Activated T-cell treated with anti-CD3 and anti-CD28 coated beads, Interleukin-2, amount 50 U/mL, for 1 hour (primary cell): ENCODE results near the gene ABLIM1.

Source experiments
- DNase-seq: peaks from one replicate; pipeline ENCODE4 v3.0.0-alpha.2; 2020

ABLIM1 gene

DNA sequence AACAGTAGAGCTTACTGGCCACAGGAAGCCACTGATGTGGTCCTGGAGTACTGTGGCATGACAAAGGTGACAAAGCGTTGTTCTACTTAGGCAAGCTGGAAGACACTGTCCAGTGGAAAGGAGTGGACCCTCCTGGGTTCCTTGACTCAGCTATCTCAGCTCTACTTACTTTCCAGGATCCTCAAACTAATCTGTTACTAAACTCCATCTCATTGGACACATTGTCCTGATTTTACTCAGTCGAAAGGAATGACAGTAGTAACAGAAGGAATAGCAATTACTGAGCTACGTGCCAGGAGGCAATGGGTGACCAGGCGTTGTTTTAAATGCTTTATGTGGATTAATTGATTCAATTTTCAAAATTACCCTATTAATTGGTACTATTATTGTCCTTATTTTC is 41.6 kb downstream of the ABLIM1 start:
- DNase-seq: no peak

DNA sequence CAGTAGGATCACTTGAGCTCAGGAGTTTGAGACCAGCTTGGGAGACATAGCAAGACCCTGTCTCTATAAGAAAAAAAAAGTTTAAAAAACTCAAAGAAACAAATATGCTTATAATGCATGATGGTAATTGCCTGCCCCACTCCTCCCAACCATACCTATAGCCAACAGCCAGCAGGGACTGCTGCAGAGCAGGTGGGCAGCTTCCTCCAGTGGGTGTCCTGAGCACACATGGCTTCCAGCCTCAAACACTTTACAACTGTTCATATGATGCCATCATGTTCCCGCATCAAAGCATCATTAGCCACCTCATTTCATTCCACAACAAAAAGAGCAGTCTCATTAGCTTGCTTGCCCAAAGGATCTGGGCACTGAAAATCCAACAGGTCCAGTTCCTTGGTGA is 42.0 kb downstream of the ABLIM1 start:
- DNase-seq: no peak

DNA sequence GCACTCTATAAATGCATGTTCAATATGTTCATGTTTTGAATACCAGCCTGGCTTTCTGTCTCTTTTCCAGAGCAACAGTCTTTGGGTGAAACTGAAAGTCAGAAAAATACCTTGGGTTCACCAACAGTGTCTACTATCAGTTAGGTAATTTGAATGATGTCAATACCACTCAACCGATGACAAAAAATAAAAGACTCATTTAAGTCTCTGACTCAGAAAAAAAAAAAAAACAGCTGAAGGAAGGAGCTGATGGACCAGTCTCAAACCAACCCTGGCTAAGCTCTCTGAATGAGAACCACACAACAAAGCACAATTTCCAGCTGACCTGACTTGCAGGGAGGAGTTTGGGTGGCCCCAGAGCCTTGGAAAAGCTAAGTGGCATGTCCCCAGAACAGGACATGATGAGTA is 42.5 kb downstream of the ABLIM1 start:
- DNase-seq: no peak

DNA sequence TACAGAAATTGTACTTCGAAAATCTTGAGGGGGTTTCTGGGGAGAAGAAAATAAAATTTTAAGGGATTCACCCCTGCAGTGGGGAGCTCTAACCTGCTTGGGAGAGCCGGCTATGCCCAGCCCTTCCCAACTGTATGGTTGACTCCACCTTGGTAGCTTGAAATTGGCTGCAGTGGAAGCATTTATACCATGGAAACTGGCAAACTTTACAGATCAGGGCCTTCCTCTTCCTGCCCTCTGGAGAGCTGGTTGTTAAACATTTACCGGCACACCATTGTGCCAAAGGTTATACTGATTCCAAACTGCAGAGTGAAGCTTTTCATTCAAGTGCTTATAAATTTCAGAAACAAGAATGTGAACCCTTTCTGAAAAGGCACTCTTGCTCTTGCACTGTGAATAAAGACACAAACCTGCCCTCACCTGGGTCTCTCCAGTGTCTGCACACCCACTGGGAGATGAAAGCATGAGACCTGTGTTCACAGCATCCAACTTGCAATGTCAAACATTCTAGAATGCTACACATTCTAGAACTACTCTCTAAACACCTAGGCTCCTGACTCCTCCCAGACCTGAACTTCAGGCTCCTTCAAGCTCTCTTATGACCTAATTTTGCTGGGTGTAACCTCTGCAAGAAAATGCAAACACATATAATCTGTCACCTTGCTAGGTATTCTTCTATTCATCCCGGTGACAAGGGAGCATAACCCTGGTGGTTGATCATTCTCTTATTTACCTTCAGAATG is 44.7 kb downstream of the ABLIM1 start:
- no peak for DNase-seq

DNA sequence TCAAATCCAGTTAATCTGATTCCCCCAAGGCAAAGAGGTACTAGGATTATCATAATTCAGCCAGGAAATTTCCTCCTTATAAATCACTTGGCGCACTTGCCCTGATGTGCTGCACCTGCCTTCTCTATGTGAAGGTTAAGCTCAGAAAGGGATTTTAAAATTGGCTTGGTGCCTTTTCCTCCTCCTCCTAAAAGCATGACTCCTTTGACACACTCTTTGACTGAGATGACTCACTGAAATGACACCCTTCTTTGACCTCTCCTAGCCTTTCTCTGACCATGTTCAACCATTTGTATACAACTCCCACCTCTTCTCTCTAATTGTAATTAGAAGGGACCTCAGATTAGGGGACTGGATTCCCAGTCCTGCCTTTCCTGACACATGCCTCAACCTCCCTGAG is 46.5 kb downstream of the ABLIM1 start:
- no peak for DNase-seq

DNA sequence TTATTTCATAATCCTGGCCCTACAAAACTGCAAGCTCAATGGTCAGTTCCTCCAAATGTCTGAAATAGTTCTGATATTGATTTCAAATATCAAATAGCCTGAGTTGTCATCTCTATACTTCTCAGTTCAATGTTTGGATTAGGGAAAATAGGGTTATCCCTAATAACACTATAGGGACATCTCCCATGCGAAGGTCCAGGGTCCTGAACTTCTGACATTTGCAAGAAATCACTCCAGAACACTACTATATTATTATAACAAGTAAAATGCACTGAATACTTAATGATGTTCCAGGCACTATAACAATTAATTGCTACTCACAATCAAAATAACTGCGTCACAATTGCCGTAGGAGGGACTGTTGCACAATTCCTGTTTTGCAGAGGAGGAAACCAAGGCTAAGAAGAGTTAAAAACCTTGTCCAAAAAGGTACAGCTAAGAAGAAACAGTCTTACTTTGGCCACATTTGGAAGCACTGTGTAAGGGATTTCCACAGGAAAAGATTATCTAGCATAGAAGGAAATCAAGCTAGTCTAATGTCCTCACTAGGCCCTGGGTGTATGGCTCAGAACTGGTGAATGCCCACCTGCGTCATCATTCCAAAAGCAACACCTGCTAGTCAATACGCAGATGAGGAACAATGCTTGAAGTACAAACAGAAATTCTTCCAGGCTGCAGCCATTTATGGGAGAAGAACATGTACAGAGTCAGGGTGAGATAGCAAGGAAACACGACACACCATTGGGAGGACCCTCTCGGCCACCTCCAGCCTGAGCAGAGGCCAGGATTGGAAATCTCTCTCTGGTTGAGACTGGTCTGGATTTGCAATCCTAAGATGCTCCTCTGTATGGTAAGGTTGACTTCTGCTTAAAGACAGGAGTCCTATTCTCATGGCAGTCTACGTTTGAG is 48.3 kb downstream of the ABLIM1 start:
- no peak for DNase-seq

DNA sequence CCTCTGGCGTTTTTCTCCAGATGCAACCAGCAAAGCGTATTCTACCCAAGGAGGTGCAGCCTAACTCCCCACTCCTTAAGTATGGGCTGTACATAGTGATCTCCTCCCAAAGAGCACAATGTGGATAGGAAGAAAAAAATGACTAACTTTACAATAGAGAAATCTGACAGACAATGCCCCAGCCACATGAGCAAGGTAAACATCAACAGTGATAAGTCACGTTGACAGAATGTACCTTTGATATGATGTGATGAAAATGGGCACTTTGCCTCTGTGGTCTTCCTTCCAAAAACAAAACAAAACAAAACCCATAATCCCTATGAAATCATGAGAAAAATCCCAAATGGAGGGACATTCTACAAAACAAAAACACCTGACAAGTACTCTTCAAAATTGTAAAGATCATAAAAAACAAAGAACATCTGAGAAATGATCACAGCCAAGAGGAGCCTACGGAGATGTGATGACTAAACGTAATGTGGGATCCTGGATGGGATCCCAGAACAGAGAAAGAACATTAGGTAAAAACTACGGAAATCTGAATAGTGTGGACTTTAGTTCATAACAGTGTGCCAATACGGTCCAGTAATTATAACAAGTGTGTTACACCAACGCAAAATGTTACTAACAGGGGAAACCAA is 50.6 kb downstream of the ABLIM1 start:
- no peak for DNase-seq

DNA sequence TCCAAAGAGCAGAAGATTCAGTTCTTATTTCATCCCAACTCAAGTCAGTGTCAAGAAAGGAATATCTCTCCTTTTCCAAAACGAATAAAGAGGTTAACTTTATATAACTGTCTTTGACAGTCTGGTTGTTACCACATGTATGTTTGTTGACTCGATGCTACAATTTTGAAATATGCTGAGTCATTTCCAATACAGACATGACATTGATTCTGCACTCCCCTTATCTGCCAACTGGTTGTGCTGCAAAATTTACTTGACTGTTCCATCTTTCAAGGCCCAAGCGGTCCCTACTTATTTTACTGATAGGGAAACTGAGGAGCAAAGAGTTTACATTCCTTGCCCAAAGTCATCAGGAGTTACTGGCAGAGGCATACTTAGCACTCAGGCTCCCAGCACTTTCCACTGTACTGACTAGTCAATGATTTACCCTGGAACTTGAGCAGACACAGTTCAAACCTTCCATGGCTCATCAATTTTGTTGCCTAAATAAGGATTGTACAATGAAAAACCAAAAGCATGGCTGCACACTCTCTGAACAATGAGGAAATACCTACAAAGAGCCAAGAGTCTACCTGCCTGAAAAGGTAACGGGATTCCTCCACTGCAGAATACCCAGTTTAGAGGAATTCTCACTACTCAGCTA is 52.8 kb downstream of the ABLIM1 start:
- no peak for DNase-seq

DNA sequence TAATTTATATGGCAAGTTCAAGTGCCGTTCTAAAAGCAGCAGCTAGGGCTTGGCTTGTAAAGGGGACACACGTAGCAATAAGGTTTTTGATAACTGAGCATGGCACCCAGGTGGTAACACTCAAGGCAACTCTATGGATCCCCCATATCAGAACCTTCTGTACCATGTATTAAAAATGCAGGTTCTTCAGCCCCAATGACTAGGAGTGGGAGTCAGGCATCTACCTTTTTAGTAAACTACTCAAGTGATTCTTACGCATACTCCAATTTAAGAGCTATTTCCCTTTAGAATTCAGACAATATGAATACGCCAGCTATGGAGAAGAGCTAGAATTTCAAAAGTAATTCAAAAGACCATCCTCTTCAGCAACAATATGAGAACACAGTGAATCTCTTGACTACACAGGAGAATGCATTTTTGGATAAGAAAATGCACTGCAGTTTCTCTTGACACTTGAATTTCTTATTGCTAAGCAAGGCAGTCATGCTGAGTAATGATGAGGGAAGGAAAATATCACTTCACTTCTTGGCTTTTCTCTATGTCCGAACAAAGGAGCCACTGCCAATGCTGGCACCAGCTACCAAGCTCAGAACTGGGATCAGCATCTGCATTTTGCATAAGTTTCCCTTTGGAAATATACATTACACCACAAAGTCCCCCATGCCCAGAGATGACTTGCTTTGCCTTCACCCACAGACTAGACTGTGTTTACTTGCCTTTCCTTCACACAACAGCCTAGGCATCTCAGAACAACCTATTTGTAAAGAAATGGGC is 53.5 kb downstream of the ABLIM1 start:
- no peak for DNase-seq

DNA sequence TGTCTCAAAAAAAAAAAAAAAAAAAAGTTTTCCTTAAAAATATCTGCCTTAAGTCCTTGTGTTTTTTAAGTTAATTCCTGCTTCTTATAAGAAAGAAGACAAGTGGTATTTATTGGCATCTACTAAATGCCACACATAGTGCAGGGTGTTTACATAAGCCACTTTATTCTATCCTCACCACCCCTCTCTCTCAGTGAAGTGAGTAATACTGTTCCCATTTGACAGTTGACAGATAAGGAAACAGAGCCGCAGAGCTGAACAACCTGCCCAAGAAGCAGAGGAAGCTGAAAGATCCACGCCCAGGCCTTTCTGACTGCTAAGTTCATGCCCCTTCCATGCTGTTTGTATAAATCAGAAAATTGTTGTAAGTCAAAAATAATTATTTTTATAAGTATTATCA is 54.1 kb downstream of the ABLIM1 start:
- DNase-seq: no peak

DNA sequence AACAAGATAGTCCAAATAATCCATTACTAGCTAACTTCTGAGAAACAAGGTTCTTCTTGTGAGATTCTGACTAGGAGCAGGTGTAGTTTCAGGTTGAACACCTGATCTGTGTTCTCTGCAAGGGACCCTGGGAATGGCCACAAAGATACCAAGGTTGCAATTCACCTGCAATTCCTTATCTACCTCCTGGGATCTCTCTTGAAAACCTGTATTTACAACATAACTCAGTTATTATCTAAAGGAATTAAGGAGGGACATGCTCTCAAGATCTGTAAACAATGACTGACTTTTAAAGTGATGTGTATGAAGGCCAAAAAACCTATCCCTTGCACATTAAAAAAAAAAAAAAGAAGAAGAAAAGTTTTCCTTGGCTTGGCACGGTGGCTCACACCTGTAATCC is 54.8 kb downstream of the ABLIM1 start:
- DNase-seq: no peak

DNA sequence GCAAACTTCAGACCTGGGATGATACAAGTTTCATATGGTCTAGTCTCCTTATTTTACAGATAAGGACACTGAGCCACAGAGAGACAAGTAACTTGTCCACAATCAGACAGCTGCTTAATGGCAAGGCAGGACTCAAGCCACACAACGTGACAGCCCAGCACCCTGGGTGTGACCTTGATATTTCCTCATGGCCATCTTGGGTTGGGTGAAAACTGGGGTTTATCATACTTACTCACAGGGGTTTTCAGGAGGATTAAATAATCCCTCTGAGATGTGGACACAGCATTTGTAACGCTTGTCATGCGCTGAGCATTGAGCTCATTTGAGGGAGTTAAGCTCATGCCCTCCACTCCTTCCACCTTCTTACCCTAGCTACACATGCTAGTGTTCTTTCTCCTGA is 58.0 kb downstream of the ABLIM1 start:
- no peak for DNase-seq

DNA sequence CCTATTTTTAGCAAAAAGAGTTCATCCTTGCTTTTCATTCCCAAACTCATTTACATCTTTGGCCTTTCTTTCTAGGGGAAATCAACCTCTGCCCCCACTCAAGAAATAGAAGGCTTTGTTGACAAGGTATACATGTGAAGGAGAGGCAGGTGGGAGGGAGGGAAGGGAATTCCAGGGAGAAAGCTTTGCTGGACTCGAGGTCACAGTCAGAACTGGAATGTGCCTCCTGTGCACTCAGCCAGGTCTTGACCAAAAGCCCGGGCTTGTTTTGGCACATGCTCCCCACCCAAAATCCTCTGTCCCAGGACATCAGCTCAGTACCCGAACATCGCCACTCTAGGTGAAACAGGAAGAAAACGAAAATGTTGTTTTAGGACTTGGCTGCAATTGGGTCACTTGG is 61.3 kb downstream of the ABLIM1 start:
- DNase-seq: no peak

DNA sequence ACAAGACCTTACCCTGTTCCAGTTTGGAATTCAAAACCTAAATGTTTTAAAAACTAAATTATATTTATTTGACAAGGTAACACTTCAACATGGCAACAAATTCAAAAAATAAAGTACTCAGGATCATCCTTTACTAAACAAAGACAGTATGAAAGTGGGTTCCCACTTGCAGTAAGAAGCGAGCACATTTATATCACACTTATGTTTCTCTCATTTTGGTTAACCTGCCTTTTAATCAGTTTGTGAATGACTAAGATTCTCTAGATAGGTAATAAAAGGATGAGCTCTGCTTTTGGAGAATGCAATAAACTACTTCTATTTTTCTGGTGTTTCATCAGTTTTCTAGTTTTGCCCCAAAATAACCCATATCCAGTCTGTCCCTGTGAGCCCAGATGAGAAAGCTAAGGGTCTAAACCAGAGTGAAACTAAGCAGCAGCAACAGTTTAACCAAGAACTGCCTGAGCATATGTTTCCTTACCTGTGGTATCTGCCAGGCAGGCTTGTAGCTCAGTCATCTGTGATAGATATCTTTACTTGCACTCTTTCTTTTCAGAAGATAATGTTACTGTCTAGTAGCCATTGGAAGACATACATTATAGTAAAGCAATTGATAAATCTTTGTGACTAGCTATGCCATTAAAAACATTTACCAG is 64.1 kb downstream of the ABLIM1 start:
- DNase-seq: no peak

DNA sequence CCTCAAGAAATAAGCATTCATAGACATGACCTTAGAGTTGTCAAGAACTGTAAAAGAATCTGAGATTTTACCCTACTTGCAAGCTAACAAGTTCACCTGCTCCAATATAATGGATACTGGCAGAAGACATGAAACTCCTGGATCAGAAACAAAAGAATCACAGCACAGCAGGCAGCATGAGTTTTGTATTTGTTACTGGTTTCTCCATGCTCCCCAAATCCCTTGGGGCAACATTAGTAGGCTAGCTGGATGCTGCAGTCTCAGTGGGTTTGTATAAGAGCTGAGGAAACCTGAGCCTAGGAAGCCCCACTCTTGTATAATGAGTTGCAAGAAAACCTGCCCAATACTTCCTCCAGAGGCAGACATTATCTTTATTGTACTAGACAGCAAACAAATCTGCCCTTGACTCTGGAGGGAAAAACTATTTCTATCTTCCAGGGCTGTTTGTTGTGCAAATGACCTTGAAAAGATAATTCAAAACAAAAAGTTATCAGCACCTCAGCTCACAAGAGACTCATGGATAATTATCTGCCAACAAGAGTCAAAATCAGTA is 64.8 kb downstream of the ABLIM1 start:
- no peak for DNase-seq

DNA sequence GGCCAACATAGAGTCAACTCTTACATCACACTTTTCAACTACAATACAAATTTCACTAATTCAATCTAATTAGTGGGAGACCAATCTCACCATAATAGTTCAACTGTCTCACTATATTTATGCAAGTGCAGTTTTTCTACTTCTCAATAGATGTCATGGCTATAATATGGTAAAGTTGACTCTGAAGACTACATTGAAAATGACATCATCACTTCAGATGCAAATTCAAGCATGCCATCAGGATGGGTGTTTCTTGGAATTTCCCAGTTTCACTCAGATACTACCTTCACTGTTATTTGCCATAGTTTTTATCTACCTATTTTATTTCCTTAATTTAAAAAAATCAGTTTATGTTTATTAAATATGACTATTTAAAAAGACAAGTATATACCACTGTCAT is 67.1 kb downstream of the ABLIM1 start:
- DNase-seq: no peak

DNA sequence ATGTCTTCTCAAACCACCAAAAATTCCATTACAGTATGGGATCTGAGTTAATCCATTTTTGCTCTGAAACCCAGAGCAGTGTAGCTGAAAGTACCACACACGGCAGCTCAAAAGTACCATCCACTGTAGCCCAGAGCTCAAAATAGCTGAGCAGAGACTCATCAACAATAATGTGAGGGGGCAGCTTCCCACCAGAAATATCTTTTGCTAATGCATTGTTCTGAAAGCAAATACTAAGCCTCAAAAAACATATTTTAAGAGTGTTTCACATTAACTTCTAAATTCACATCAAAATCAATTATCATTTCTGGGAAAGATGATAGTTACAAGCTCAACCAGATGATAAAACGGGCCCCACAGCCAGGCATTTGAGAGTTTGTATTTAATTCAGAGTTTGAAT is 73.7 kb downstream of the ABLIM1 start:
- no peak for DNase-seq

DNA sequence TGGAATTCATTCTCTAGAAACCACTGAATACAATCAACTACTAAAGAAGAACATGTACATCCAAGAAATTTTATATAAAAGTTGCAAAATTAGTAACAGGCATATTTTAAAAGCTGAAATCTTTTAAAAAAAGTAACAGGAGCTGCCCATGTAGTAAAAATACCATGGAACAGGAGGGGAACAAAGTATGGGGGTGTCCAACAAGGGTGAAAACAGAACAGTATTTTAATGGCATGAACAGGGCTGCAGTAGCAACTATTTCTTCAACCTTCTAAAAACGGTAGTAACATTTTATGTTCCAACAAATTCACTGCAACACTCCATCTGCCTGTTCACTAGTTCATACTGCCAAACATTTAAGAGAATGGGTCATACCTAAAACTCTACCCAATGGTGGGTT is 77.0 kb downstream of the ABLIM1 start:
- DNase-seq: no peak

DNA sequence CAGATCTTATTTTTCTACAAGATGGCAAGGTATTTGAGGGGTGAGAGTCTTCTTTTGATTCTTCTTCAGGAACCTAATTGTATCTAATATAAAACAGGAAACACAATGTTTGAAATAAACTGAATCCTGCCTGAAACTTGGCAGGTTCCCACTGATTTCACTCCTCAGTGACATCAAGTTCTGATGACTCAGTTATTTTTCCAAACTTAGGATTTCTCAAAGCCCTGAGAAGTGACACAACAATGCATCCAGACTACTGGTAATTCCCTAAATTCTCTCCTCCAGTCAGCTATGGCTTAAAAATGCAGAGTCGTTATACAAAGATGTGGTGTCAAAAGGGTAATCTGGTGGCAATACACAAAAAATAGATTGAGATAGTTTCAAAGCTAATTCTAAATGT is 80.9 kb downstream of the ABLIM1 start:
- DNase-seq: no peak

DNA sequence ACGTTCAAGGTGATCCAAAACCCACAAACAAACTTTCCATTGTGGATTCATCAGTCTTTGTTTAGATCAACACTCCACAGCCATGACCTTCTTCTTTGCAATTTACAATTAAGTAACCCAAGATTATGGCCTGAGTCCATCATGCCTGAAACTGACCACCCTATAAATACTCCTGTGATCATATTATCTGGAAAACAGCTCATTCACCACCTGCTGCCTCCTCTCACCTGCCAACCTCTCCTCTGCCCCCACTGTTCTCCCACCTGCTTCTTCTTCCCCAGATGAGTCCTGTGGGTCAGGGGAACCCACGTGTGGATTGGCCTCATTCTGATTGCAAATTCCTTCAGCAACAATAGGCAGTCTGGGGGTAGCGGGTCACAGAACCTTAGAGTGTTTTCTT is 81.4 kb downstream of the ABLIM1 start:
- DNase-seq: no peak

DNA sequence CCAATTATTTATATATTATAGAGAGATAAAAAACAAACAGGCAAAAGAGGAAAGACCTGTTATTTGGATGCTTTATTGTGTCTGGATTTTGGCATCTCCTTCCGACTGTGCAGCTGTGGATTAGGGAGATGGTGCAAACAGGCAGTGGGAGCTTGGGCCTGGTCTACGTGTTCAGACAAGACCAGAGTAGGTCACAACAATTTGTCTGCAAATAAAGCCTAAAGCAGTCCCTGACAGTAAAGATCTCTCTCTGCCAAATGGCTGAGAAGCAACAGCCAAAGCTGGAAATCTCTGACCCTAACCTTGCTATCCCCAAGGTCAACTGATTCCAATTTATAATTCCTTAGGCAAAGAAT is 82.0 kb downstream of the ABLIM1 start:
- DNase-seq: no peak
